Activated naive CD4-positive, alpha-beta T cell treated with anti-CD3 and anti-CD28 coated beads, Interleukin-2, amount 50 U/mL, for 16 hours (primary cell): Measurements from ENCODE around the gene KIAA1671.

Experiments
- DNase-seq: peaks from one replicate; pipeline ENCODE4 v3.0.0-alpha.2; 2020

Gene KIAA1671

GRCh38 chr22:25016311-25016710 lies 63.8 kb downstream of the KIAA1671 start:
- no peak for DNase-seq

- DNase-seq = no peak
Observed at GRCh38 chr22:25018009-25018408, 65.5 kb downstream of the KIAA1671 start.

- DNase-seq = no peak
Observed at GRCh38 chr22:25019427-25020184, 67.1 kb downstream of the KIAA1671 start.

- no peak for DNase-seq
Observed at GRCh38 chr22:25021409-25021808, 68.9 kb downstream of the KIAA1671 start.

- DNase-seq = no peak
Observed at GRCh38 chr22:25021976-25022711, 69.6 kb downstream of the KIAA1671 start.

GRCh38 chr22:25023879-25024278 lies 71.4 kb downstream of the KIAA1671 start:
- no peak for DNase-seq

GRCh38 chr22:25024895-25025294 lies 72.4 kb downstream of the KIAA1671 start:
- no peak for DNase-seq

GRCh38 chr22:25025491-25026400 lies 73.2 kb downstream of the KIAA1671 start:
- no peak for DNase-seq

- no peak for DNase-seq
Observed at GRCh38 chr22:25027043-25027906, 74.8 kb downstream of the KIAA1671 start.

- no peak for DNase-seq
Observed at GRCh38 chr22:25027959-25028840, 75.7 kb downstream of the KIAA1671 start.

GRCh38 chr22:25028841-25029141 lies 76.3 kb downstream of the KIAA1671 start:
- no peak for DNase-seq

- DNase-seq = no peak
Observed at GRCh38 chr22:25029181-25029580, 76.7 kb downstream of the KIAA1671 start.

GRCh38 chr22:25030636-25031035 lies 78.1 kb downstream of the KIAA1671 start:
- DNase-seq = no peak

- DNase-seq = no peak
Observed at GRCh38 chr22:25032066-25032465, 79.5 kb downstream of the KIAA1671 start.

- DNase-seq = no peak
Observed at GRCh38 chr22:25035715-25036114, 83.2 kb downstream of the KIAA1671 start.

GRCh38 chr22:25038239-25038638 lies 85.7 kb downstream of the KIAA1671 start:
- DNase-seq = no peak

GRCh38 chr22:25038771-25039170 lies 86.3 kb downstream of the KIAA1671 start:
- no peak for DNase-seq

GRCh38 chr22:25039255-25039654 lies 86.7 kb downstream of the KIAA1671 start:
- no peak for DNase-seq

- no peak for DNase-seq
Observed at GRCh38 chr22:25039754-25040153, 87.2 kb downstream of the KIAA1671 start.

GRCh38 chr22:25045159-25045558 lies 92.6 kb downstream of the KIAA1671 start:
- no peak for DNase-seq

- no peak for DNase-seq
Observed at GRCh38 chr22:25048071-25048470, 95.6 kb downstream of the KIAA1671 start.
